SH-SY5Y (cell line): Measurements from ENCODE around the gene ENPP1.

Source experiments
- GATA2 ChIP-seq: IDR thresholded peaks from 2 replicates; pipeline ENCODE4 v1.6.1; 2011; ENCODE audit warnings: mild to moderate bottlenecking, low read depth, low read length
- GATA3 ChIP-seq: IDR thresholded peaks from 2 replicates; pipeline ENCODE4 v1.6.1; 2011; ENCODE audit warnings: low read depth, mild to moderate bottlenecking, low read length, moderate library complexity

- TF ChIP-seq GATA2 (no peak), GATA3 (no peak)
Measured at GRCh38 chr6:131807321-131807643, 538 bp upstream of the ENPP1 start.
